Measurements from ENCODE around the gene ANKRD17. TPM values are rescaled to one million over a fixed set of nuclear protein-coding genes. Genes with fewer than 3 reads are reported as not detected.
A peak's percentile ranks its signal among the peaks of the same experiment; 100 is the strongest.
"Not testable (repeated sequence)": the region's sequence is repeated elsewhere in the genome, so short reads cannot be mapped to it uniquely, and the experiment has no call there.

Gene ANKRD17
- total RNA-seq, 1 donor: 49.9 TPM

- Histone ChIP-seq H4K20me1 (ENCODE audit: insufficient read depth, low read length) (peaks cover 24% of the 10 kb centered on the region), H3K9me3 (ENCODE audit: low read depth, low read length) (no peaks in the 10 kb centered on the region)
These were observed 755 bp downstream of the ANKRD17 start for GRCh38 chr4:73257651-73258435.

DNA sequence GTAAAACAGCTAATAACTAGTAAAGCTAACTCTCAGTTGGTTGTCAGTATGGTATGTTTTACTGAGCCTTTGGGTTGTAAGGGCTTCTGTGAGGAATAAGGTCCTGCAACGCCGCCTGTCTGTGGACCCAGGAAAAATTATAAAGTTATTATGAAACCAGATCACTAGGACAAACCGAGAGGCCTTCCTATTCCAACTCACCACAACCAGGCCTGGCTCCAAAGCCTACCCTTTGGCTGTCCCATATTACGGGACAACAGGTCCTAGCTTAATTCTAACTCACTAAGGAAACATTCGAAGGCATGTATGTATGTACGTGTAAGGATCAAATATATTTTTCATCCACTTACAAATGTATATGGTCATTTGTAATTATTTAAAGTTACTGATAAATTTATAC, 1.4 kb downstream of the ANKRD17 start:
- Histone ChIP-seq H3K79me2 (ENCODE audit: insufficient read depth, low read length) (peaks cover 84% of the 10 kb centered on the region), H3K4me2 (ENCODE audit: insufficient read depth, low read length) (peak overlapping the region; percentile 96), H3K27me3 (ENCODE audit: insufficient read depth, low read length) (no peaks in the 10 kb centered on the region), H3K27ac (ENCODE audit: low read depth, low read length) (peak overlapping the region; percentile 80), H2AFZ (ENCODE audit: low read length) (peak overlapping the region; percentile 32), H3K4me1 (ENCODE audit: insufficient read depth, low read length) (peaks cover 22% of the 10 kb centered on the region), H3K9me3 (ENCODE audit: low read depth, low read length) (no peaks in the 10 kb centered on the region), H4K20me1 (ENCODE audit: insufficient read depth, low read length) (peaks cover 27% of the 10 kb centered on the region), H3K36me3 (ENCODE audit: insufficient read depth, low read length) (no peaks in the 10 kb centered on the region), H3K4me3 (ENCODE audit: insufficient read depth, low read length) (peak overlapping the region; percentile 92)
- DNase-seq (ENCODE audit: insufficient read length, low spot score, missing footprints): peak; percentile 86
- TF ChIP-seq CTCF (IDR thresholded peaks at IDR 0.05; ENCODE audit: extremely low read depth, low read depth, low read length): peak; percentile 90

More at GRCh38 chr4:73257651-73258435, 755 bp downstream of the ANKRD17 start:
- peak overlapping the region; percentile 73 for H2AFZ ChIP-seq (ENCODE audit: low read length)
- no peaks in the 10 kb centered on the region for H3K36me3 ChIP-seq (ENCODE audit: insufficient read depth, low read length)
- peak overlapping the region; percentile 92 for H3K4me3 ChIP-seq (ENCODE audit: insufficient read depth, low read length)
- peak overlapping the region; percentile 80 for H3K27ac ChIP-seq (ENCODE audit: low read depth, low read length)
- peak overlapping the region; percentile 96 for H3K4me2 ChIP-seq (ENCODE audit: insufficient read depth, low read length)
- TF ChIP-seq CTCF (IDR thresholded peaks at IDR 0.05; ENCODE audit: extremely low read depth, low read depth, low read length): no peak
- peaks cover 80% of the 10 kb centered on the region for H3K79me2 ChIP-seq (ENCODE audit: insufficient read depth, low read length)
- no peaks in the 10 kb centered on the region for H3K27me3 ChIP-seq (ENCODE audit: insufficient read depth, low read length)
- H3K4me1 ChIP-seq (ENCODE audit: insufficient read depth, low read length): peaks cover 22% of the 10 kb centered on the region
- DNase-seq (ENCODE audit: insufficient read length, low spot score, missing footprints): peak; percentile 75

- DNase-seq (ENCODE audit: insufficient read length, low spot score, missing footprints); H3K36me3 ChIP-seq (ENCODE audit: insufficient read depth, low read length); H3K9me3 ChIP-seq (ENCODE audit: low read depth, low read length); H2AFZ ChIP-seq (ENCODE audit: low read length); H3K27ac ChIP-seq (ENCODE audit: low read depth, low read length); H3K4me3 ChIP-seq (ENCODE audit: insufficient read depth, low read length); H3K27me3 ChIP-seq (ENCODE audit: insufficient read depth, low read length): not testable (repeated sequence)
- peaks cover 22% of the 10 kb centered on the region for H3K4me1 ChIP-seq (ENCODE audit: insufficient read depth, low read length)
- peaks cover 86% of the 10 kb centered on the region for H3K79me2 ChIP-seq (ENCODE audit: insufficient read depth, low read length)
- H3K4me2 ChIP-seq (ENCODE audit: insufficient read depth, low read length): peak overlapping the region; percentile 96
- peaks cover 41% of the 10 kb centered on the region for H4K20me1 ChIP-seq (ENCODE audit: insufficient read depth, low read length)
These were observed 2.8 kb downstream of the ANKRD17 start for GRCh38 chr4:73255847-73256246.

DNA sequence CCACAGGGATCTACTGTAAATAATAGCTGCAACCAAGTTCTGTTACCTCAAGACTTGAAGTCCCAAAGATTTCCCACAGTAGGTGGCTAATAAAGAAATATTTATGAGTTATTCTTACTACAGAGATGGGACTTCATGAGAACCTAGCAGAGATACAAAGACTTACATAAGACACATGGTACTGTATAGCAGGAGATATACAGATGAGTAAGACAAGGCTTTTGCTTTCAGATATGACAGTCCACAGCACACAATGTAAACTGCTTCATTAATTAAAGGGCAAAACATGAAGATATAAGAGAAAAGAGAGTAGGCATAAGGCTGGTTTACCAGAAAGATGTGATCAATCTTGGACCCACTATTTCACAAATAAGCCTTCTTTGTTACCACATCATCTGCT, 6.6 kb downstream of the ANKRD17 start:
- no peak for TF ChIP-seq CTCF (IDR thresholded peaks at IDR 0.05; ENCODE audit: extremely low read depth, low read depth, low read length)
- Histone ChIP-seq H2AFZ (ENCODE audit: low read length) (no peak overlapping the region), H3K4me2 (ENCODE audit: insufficient read depth, low read length) (no peak overlapping the region), H3K9me3 (ENCODE audit: low read depth, low read length) (no peaks in the 10 kb centered on the region), H3K79me2 (ENCODE audit: insufficient read depth, low read length) (peaks cover 99% of the 10 kb centered on the region), H3K27ac (ENCODE audit: low read depth, low read length) (peak overlapping the region; percentile 19), H3K27me3 (ENCODE audit: insufficient read depth, low read length) (no peaks in the 10 kb centered on the region), H3K36me3 (ENCODE audit: insufficient read depth, low read length) (no peaks in the 10 kb centered on the region), H3K4me3 (ENCODE audit: insufficient read depth, low read length) (no peak overlapping the region), H4K20me1 (ENCODE audit: insufficient read depth, low read length) (peaks cover 66% of the 10 kb centered on the region), H3K4me1 (ENCODE audit: insufficient read depth, low read length) (peaks cover 12% of the 10 kb centered on the region)
- no peak for DNase-seq (ENCODE audit: insufficient read length, low spot score, missing footprints)

Data from osteoblast (primary cell).